ENCODE results near the gene TOMM70.

- TF ChIP-seq CTCF (IDR thresholded peaks at IDR 0.05; ENCODE audit: poor library complexity, severe bottlenecking) (no peak), EZH2 (IDR thresholded peaks at IDR 0.05; ENCODE audit: borderline replicate concordance, insufficient read depth, low read length, poor library complexity, severe bottlenecking) (no peak)
Observed at GRCh38 chr3:100329800-100330489, 70.9 kb downstream of the TOMM70 start.
